ENCODE data around the gene TMOD2.

The TMOD2 gene

DNA sequence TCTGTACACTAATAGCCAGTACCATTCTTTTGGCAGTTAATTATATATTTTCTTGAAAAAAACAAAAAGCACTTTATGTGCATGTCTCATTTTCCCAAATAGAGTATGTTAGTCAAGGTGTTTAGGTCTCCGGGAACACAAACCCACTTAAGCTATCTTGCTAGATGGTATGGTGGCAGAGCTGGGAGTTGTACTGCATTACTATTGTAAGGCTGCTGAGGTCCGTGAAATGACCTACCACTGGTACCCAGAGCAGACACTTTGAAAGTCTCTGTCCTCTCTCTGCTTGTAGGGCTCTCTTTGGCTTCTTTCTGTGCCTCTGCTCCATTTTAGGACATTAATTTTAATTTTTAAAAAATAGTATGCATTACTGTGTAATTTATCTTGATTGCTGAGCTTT is 86.9 kb downstream of the TMOD2 start:
- H3K4me3 ChIP-seq (ENCODE audit: low read depth, low read length) = no peak overlapping the region
- no peak for DNase-seq (ENCODE audit: low read depth)
- TF ChIP-seq, protein P1, sequence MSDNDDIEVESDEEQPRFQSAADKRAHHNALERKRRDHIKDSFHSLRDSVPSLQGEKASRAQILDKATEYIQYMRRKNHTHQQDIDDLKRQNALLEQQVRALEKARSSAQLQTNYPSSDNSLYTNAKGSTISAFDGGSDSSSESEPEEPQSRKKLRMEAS (IDR thresholded peaks at IDR 0.05; ENCODE audit: low read depth, low read length) = no peak
- TF ChIP-seq MYC (IDR thresholded peaks at IDR 0.05; ENCODE audit: low read depth, low read length) (no peak), POLR2A (IDR thresholded peaks at IDR 0.05; ENCODE audit: extremely low read depth, insufficient read length) (no peak)
- TF ChIP-seq, protein P2, sequence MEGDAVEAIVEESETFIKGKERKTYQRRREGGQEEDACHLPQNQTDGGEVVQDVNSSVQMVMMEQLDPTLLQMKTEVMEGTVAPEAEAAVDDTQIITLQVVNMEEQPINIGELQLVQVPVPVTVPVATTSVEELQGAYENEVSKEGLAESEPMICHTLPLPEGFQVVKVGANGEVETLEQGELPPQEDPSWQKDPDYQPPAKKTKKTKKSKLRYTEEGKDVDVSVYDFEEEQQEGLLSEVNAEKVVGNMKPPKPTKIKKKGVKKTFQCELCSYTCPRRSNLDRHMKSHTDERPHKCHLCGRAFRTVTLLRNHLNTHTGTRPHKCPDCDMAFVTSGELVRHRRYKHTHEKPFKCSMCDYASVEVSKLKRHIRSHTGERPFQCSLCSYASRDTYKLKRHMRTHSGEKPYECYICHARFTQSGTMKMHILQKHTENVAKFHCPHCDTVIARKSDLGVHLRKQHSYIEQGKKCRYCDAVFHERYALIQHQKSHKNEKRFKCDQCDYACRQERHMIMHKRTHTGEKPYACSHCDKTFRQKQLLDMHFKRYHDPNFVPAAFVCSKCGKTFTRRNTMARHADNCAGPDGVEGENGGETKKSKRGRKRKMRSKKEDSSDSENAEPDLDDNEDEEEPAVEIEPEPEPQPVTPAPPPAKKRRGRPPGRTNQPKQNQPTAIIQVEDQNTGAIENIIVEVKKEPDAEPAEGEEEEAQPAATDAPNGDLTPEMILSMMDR (IDR thresholded peaks at IDR 0.05; ENCODE audit: low read depth, low read length) = no peak

DNA sequence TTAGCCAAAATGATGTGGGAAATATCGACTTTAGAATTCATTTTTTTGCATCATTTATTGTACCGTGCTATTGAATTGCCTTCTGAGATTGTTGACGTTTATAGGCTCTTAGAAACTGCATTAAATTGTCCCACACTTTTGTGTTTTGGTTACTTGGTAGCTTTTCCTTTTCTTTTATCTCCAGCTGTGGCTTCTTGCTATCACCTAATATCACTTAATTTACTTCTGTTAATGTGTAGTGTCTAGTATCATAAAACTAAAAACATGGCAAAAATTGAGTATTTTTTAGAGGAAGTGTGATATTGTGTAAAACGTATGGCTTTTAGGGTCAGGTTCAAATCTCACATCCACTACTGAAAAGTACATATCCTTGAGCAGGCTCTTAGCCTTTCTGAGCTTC is 89.3 kb downstream of the TMOD2 start:
- H3K4me3 ChIP-seq (ENCODE audit: low read depth, low read length) = no peak overlapping the region
- no peak for DNase-seq (ENCODE audit: low read depth)
- TF ChIP-seq POLR2A (IDR thresholded peaks at IDR 0.05; ENCODE audit: extremely low read depth, insufficient read length) = no peak
- TF ChIP-seq, protein P1 (IDR thresholded peaks at IDR 0.05; ENCODE audit: low read depth, low read length) = no peak
- no peak for TF ChIP-seq MYC (IDR thresholded peaks at IDR 0.05; ENCODE audit: low read depth, low read length)
- TF ChIP-seq, protein P2 (IDR thresholded peaks at IDR 0.05; ENCODE audit: low read depth, low read length) = no peak

DNA sequence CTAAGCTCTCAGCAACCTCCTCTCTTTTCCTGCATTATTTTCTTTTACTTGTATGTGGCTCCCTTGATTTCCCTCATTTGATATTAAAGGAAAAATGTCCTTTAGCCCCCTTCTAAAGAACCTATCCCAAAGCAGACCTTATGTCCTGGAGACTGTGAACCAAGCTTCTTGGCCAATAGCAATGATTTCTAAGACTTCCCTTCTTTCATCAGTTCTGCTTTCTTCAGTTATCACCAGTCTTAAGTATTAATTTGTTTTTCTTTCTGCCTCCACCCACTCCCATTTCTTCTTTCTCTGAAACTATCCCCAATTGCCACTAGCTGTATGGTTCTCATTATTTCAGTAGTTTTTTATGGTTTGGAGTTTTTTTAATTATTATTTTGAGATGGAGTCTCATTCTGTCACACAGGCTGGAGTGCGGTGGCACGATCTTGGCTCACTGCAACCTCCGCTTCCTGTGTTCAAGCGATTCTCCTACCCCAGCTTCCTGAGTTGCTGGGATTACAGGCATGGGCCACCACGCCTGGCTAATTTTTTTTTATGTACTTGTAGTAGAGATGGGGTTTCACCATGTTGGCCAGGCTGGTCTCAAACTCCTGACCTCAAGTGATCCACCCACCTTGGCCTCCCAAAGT is 90.1 kb downstream of the TMOD2 start:
- DNase-seq (ENCODE audit: low read depth) = peak; percentile 20
- TF ChIP-seq MYC (IDR thresholded peaks at IDR 0.05; ENCODE audit: low read depth, low read length) (no peak), POLR2A (IDR thresholded peaks at IDR 0.05; ENCODE audit: extremely low read depth, insufficient read length) (no peak)
- TF ChIP-seq, protein P2 (IDR thresholded peaks at IDR 0.05; ENCODE audit: low read depth, low read length) = no peak
- TF ChIP-seq, protein P1 (IDR thresholded peaks at IDR 0.05; ENCODE audit: low read depth, low read length) = no peak
- no peak overlapping the region for H3K4me3 ChIP-seq (ENCODE audit: low read depth, low read length)

DNA sequence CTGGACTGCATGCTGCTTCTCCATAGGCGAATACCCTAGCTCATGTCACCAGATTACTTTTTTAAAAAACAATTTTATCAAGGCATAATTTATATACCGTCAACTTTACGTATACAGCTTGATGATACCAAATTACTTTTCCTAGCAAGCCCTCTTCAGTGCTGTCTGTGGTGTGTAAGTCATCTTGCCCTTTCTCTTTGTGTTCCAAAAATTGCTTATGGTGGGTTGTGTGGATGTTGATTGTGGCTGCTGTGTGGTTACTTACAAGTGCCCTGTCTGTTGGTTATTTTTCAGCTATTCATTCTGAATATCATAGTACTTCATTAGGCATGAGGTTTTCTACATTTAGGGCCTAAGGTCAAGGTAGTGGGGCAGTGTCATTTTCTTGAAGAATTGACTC is 90.9 kb downstream of the TMOD2 start:
- DNase-seq (ENCODE audit: low read depth) = no peak
- TF ChIP-seq, protein P2 (IDR thresholded peaks at IDR 0.05; ENCODE audit: low read depth, low read length) = no peak
- TF ChIP-seq POLR2A (IDR thresholded peaks at IDR 0.05; ENCODE audit: extremely low read depth, insufficient read length) (no peak), MYC (IDR thresholded peaks at IDR 0.05; ENCODE audit: low read depth, low read length) (no peak)
- TF ChIP-seq, protein P1 (IDR thresholded peaks at IDR 0.05; ENCODE audit: low read depth, low read length) = no peak
- H3K4me3 ChIP-seq (ENCODE audit: low read depth, low read length) = no peak overlapping the region

DNA sequence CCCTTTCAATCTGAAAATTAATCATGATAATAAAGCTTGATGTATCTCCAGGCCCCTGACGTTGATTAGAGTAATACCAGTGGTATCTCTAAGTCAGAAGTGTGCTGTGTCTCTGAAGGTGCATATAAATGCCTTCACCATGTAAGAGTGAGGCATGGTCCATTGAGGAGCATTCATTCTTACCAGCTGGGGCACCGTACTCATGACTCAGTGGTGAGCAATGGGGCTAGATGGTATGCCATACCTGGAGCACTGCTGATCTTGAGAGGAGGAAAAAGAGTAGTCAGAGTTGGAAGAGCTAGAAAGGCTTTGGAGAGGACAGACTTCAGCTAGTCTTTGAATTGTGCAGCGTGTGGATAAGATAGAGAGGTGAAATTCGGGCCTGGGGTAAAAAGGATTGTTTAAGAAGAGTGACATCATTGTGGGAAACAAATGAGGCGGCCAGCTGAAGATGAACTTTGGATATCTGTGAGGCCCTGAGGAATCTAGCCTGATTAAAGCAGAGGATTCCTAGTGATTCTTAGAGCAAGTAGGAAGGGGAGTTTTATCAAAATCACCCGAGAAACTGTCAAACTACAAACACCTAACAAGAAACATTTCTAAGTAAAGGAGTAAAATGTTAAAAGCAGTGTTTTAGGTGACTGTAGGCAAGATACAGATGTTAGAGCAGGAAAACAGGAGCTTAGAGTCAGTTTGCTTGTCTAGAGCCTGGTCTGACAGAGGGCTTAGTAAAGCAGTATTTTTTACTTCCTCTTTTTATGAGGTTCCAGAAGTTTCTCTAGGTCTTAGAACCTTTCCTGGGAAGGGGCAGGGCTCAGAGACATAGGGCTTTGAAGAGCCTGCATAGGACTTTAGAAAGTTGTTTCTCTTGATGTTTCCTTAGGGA is 91.7 kb downstream of the TMOD2 start:
- H3K4me3 ChIP-seq (ENCODE audit: low read depth, low read length) = no peak overlapping the region
- peak; percentile 38 for DNase-seq (ENCODE audit: low read depth)
- no peak for TF ChIP-seq MYC (IDR thresholded peaks at IDR 0.05; ENCODE audit: low read depth, low read length)
- TF ChIP-seq, protein P1 (IDR thresholded peaks at IDR 0.05; ENCODE audit: low read depth, low read length) = no peak
- no peak for TF ChIP-seq POLR2A (IDR thresholded peaks at IDR 0.05; ENCODE audit: extremely low read depth, insufficient read length)
- TF ChIP-seq, protein P2 (IDR thresholded peaks at IDR 0.05; ENCODE audit: low read depth, low read length) = no peak
